SK-N-SH treated with all-trans-retinoic acid at 6 μM for 48 hours (cell line): ENCODE measurements around the gene SCN4A.

Source experiments
- ISL1 ChIP-seq: fragments of 250-450 bp; sonication (Bioruptor Pico); IDR thresholded peaks from 2 replicates; pipeline ENCODE4 v2.1.2; 2022; ENCODE audit warnings: mild to moderate bottlenecking, moderate library complexity
- ZFP3 ChIP-seq: fragments of 250-450 bp; sonication (Bioruptor Pico); IDR thresholded peaks from 2 replicates; pipeline ENCODE4 v1.5.0; 2020; ENCODE audit warnings: mild to moderate bottlenecking, moderate library complexity
- ZFP30 ChIP-seq: fragments of 450-650 bp; formaldehyde crosslinking; IDR thresholded peaks from 2 replicates; pipeline ENCODE4 v1.5.0; 2022; ENCODE audit warnings: mild to moderate bottlenecking, moderate library complexity
- TF ChIP-seq, protein P1 (sequence below): fragments of 250-450 bp; sonication (Bioruptor Pico); IDR thresholded peaks from 2 replicates; pipeline ENCODE4 v1.8.0; 2020; ENCODE audit warnings: mild to moderate bottlenecking, moderate library complexity, borderline replicate concordance
- TF ChIP-seq, protein P2 (sequence below): fragments of 250-450 bp; sonication (Bioruptor Pico); IDR thresholded peaks from 2 replicates; pipeline ENCODE4 v1.5.0; 2020; ENCODE audit warnings: mild to moderate bottlenecking, moderate library complexity
- TF ChIP-seq, protein P3 (sequence below): fragments of 250-450 bp; sonication (Bioruptor Pico); IDR thresholded peaks from 2 replicates; pipeline ENCODE4 v1.5.1; 2020; ENCODE audit warnings: low read depth, mild to moderate bottlenecking, moderate library complexity

DNA sequence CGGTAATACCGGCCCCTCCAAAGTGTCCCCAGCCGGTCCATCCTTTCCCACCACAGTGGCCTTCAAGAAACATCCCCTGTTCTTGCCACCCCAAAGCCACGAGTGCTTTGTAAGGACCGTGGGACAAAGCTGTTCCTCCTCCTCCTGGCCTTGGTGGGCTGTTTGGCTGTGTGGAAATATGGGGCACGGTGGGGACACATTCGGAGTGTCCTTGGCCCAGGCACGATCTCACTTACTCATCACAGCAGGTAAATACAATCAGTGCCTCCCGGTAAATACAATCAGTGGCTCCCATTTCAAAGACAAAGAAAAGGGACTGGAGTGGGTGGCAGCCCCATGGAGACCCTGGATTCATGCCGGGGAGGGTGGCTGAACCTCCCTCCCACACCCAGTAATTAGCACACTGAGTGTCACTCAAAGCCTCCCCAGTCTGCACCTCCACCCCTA is 10.4 kb downstream of the SCN4A start:
- TF ChIP-seq, protein P1, sequence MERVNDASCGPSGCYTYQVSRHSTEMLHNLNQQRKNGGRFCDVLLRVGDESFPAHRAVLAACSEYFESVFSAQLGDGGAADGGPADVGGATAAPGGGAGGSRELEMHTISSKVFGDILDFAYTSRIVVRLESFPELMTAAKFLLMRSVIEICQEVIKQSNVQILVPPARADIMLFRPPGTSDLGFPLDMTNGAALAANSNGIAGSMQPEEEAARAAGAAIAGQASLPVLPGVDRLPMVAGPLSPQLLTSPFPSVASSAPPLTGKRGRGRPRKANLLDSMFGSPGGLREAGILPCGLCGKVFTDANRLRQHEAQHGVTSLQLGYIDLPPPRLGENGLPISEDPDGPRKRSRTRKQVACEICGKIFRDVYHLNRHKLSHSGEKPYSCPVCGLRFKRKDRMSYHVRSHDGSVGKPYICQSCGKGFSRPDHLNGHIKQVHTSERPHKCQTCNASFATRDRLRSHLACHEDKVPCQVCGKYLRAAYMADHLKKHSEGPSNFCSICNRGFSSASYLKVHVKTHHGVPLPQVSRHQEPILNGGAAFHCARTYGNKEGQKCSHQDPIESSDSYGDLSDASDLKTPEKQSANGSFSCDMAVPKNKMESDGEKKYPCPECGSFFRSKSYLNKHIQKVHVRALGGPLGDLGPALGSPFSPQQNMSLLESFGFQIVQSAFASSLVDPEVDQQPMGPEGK (CRISPR knock-in tag): no peak
- TF ChIP-seq, protein P2, sequence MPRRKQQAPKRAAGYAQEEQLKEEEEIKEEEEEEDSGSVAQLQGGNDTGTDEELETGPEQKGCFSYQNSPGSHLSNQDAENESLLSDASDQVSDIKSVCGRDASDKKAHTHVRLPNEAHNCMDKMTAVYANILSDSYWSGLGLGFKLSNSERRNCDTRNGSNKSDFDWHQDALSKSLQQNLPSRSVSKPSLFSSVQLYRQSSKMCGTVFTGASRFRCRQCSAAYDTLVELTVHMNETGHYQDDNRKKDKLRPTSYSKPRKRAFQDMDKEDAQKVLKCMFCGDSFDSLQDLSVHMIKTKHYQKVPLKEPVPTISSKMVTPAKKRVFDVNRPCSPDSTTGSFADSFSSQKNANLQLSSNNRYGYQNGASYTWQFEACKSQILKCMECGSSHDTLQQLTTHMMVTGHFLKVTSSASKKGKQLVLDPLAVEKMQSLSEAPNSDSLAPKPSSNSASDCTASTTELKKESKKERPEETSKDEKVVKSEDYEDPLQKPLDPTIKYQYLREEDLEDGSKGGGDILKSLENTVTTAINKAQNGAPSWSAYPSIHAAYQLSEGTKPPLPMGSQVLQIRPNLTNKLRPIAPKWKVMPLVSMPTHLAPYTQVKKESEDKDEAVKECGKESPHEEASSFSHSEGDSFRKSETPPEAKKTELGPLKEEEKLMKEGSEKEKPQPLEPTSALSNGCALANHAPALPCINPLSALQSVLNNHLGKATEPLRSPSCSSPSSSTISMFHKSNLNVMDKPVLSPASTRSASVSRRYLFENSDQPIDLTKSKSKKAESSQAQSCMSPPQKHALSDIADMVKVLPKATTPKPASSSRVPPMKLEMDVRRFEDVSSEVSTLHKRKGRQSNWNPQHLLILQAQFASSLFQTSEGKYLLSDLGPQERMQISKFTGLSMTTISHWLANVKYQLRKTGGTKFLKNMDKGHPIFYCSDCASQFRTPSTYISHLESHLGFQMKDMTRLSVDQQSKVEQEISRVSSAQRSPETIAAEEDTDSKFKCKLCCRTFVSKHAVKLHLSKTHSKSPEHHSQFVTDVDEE: no peak
- TF ChIP-seq ZFP30 (CRISPR knock-in tag) (no peak), ZFP3 (CRISPR knock-in tag) (no peak), ISL1 (CRISPR knock-in tag) (no peak)
- TF ChIP-seq, protein P3, sequence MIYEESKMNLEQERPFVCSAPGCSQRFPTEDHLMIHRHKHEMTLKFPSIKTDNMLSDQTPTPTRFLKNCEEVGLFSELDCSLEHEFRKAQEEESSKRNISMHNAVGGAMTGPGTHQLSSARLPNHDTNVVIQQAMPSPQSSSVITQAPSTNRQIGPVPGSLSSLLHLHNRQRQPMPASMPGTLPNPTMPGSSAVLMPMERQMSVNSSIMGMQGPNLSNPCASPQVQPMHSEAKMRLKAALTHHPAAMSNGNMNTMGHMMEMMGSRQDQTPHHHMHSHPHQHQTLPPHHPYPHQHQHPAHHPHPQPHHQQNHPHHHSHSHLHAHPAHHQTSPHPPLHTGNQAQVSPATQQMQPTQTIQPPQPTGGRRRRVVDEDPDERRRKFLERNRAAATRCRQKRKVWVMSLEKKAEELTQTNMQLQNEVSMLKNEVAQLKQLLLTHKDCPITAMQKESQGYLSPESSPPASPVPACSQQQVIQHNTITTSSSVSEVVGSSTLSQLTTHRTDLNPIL (CRISPR knock-in tag): no peak
